GM18867 (cell line): ENCODE results near the gene PWWP2A.
A peak's percentile ranks its signal among the peaks of the same experiment; 100 is the strongest.
"Not testable (repeated sequence)": the region's sequence is repeated elsewhere in the genome, so short reads cannot be mapped to it uniquely, and the experiment has no call there.

Experiments used
- ATAC-seq: cut with Tn5 transposase; IDR thresholded peaks from one replicate; pipeline ENCODE4 v1.9.1; 2021; ENCODE audit warnings: mild to moderate bottlenecking, moderate library complexity; ENCODE audit not compliant: unreplicated experiment

Gene PWWP2A

GRCh38 chr5:160119142-160119904 is at the start of gene PWWP2A:
Gene PWWP2A (minus strand): TSS chr5:160119450. CDS start chr5:160119388, 62 bp downstream.
- ATAC-seq = peak; percentile 87

DNA sequence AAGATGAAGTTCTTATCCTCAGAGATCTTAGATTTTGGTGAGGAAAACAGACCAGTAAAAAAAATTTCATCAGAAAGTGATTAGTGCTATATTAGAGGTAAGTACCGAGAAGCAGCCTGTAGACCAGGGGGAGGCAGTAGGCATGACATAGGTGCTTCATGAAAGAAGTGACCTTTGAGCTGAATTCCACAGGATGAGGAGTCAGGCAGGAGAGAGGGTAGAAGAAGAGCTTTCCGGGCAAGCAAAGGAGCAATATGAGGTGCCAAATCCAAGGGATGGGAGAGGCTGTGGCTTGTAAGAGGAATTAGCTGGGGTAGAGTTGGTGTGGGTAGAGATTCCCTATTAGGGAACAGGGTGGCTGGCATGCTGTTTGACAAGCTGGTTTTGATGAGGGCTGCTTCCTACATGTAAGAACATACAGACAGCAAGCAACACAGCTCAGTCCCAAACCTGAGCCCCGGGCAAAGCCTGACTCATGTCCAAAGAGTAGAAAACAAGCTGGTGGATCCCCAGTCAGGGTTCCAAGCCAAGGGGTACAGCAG is 48.4 kb upstream of the PWWP2A start:
- no peak for ATAC-seq

- ATAC-seq = no peak
These were observed 47.8 kb upstream of the PWWP2A start for GRCh38 chr5:160166973-160167623.

DNA sequence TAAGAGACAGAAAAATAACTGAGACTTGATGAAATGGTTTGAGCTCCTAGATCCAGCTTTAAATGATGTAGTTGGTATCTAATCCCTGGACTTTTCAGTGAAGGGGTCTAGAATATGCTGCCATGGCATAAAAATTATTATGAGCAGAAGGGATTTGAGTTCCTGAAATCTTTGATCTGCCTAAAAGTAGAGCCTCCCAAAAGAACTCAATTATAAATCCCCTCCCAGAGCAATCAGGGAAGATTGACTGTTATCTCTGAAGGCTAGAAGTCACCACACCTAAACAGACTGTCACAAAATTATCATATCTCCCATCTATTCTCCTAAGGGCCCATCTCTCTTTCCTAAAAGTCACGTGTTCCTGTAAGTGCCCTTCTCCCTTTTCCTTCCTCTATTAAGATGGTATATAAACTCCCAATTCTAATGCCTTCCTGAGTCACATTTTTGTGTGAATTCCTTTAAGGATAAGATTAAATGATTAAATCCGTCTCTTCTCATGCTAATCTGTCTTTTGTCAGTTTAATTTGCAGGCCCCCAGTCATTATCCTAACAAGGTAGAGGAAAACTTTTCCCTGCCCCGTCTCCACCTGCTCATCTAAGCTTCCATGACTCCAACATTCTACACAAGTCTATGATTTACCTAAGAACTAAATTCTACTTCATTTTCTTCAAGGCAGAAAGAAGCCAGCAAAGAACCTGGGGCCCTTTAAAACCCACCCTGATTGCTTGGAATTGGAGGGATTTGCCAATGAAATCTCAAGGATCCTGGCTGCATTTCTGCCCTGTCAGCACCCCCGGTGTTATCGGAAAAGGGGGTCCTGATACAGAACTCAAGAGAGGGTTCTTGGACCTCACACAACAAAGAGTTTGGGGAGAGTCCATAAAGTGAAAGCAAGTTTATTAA is 47.1 kb upstream of the PWWP2A start:
- ATAC-seq = no peak

GRCh38 chr5:160165137-160166068 is 46.2 kb upstream of the PWWP2A start:
- no peak for ATAC-seq

- ATAC-seq = no peak
These were observed 43.7 kb upstream of the PWWP2A start for GRCh38 chr5:160162910-160163309.

GRCh38 chr5:160161626-160162025 is 42.4 kb upstream of the PWWP2A start:
- ATAC-seq = no peak

DNA sequence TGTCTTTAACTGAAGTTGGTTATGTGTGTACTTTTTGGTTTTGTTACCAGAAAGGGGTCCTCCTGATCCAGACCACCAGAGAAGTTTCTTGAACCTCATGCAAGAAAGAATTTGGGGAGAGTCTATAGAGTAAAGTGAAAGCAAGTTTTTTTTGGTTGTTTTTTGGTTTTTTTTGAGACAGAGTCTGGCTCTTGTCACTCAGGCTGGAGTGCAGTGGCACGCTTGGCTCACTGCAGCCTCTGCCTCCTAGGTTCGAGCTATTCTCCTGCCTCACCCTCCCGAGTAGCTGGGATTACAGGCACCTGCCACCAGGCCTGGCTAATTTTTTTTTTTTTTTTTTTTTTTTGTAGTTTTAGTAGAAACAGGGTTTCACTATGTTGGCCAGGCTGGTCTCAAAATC is 41.6 kb upstream of the PWWP2A start:
- ATAC-seq = not testable (repeated sequence)

DNA sequence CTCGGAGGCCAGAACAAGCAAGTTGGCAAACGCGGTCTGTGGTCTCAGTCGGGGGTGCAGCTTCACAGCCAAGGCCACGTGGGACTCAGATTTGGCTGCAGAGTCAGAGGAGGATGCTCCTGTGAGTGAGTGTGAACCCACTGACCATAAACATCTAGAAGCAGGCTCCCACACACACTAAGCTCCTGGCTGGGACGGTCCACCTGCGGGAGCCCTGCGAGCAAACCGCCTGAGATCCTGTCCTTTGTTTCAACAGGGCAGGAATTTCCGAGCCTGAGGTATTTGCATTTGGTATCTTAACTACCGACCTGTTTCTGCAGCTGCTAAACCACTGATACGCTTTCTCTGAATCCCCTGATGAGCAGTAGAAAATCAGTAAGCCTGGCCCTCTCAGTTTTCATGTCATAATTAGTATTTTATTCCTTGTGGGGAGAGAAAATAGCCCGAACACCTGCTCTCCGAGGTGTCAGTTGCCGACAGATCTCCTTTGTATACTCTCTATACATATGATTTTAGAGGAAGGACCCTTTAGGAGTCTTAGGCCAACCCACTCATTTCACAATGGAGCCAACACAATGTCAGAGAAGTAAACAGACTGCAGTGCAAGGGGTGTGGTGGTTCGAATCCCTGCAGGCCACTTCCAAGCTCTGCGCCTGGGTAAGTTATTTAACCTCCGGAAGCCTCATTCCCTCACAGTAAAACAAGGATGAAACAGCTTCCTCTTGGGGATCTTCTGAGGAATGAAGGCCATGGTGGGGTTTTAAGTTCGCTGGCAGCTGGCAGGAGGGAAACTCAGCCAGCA is 40.9 kb upstream of the PWWP2A start:
- peak; percentile 77 for ATAC-seq

DNA sequence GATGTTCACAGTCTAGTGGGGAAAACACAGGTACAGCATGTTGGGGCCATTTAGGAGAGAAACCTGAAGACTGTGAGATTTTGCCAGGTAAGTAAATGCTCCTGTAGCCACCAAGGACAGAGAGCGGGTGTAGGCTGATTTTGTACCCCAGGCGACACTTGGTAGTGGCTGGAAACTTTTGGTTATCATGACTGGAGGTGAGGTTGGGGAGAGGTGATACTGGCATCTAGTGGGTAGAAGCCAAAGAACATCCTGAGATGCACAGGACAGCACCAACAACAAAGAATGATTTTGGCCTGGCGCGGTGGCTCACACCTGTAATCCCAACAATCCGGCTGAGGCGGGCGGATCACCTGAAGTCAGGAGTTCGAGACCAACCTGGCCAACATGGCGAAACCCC is 38.8 kb upstream of the PWWP2A start:
- no peak for ATAC-seq

- ATAC-seq = no peak
These were observed 35.9 kb upstream of the PWWP2A start for GRCh38 chr5:160155017-160155750.

GRCh38 chr5:160152901-160153300 is 33.7 kb upstream of the PWWP2A start:
- peak; percentile 54 for ATAC-seq

GRCh38 chr5:160152287-160152686 is 33.0 kb upstream of the PWWP2A start:
- peak; percentile 73 for ATAC-seq

GRCh38 chr5:160151017-160151416 is 31.8 kb upstream of the PWWP2A start:
- no peak for ATAC-seq

DNA sequence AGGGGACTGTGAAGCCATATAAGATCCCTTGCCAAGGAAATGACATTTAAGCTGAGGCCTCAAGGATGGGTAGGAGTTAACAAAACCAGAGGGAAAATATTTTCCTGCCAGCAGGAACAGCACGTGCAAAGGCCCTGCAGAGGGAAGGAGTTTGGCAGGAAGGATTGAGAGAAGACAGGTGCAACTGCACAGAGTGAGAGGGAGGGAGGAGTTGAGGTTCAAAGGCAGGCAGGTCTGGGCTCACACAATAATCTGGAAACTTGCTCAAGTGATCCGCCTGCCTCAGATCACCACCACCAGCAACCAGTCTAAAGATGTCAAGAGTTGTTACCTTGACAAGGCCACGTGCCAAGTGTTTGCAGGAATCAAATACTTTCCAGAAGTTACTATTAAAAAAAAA is 31.1 kb upstream of the PWWP2A start:
- ATAC-seq = no peak

GRCh38 chr5:160144436-160144835 is 25.2 kb upstream of the PWWP2A start:
- not testable (repeated sequence) for ATAC-seq

DNA sequence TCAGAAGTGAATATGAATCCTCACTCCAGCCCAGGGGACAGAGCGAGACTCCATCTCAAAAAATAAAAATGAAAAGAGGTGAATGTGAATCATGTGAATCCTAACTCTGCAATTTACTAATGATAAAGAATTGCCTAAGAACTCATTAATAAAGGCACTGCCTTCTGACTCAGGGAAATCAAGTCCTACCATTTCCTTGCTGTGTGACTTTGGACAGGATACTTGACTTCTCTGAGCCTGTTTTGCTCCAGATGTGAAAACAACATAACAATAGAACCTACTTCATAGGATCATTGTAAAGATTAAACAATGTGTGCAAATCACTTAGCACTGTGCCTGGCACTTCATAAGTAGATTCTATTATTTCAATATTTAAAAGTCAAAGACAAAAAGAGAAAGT is 15.1 kb upstream of the PWWP2A start:
- ATAC-seq = no peak

DNA sequence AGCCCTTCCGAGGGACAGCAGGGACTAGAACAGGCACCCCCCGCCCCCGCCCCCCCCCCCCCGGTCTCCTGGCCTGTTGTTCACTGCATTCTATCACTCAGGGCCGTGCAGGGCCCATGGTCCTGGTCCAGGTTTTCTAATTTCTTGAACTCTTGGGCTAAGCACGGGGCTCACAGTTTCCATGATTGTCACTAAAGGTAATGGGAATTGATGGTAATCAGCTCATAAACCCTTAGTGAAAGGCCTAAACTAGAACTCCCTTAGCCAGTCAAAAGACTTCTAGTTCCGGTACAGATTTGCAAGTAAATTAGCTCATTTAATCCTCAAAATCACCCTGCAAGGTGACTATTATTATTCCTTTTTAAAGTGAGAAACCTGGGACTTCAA is 14.7 kb upstream of the PWWP2A start:
- no peak for ATAC-seq
